ENCODE data around the gene HOXD12. TPM values are rescaled to one million over a fixed set of nuclear protein-coding genes. Genes with fewer than 3 reads are reported as not detected.

Gene HOXD12
- total RNA-seq, 1 donor from 2014 or later: not detected

- no peak overlapping the region for H3K27ac Mint-ChIP-seq
- no peaks in the 10 kb centered on the region for H3K4me1 Mint-ChIP-seq (ENCODE audit: unreplicated experiment)
- no peak for TF ChIP-seq CTCF (conservative IDR thresholded peaks at IDR 0.05)
- no peaks in the 10 kb centered on the region for H3K36me3 Mint-ChIP-seq
- no peaks in the 10 kb centered on the region for H3K9me3 Mint-ChIP-seq
- no peak for DNase-seq (ENCODE audit: extremely low spot score, unreplicated experiment)
- peak overlapping the region; percentile 63 for H3K4me3 Mint-ChIP-seq
- H3K27me3 Mint-ChIP-seq: peaks cover 97% of the 10 kb centered on the region
These were observed 31.8 kb upstream of the HOXD12 start for GRCh38 chr2:176067589-176068418.

GRCh38 chr2:176068419-176068832 is 31.2 kb upstream of the HOXD12 start:
- H3K4me3 Mint-ChIP-seq: peak overlapping the region; percentile 21
- no peaks in the 10 kb centered on the region for H3K36me3 Mint-ChIP-seq
- no peak overlapping the region for H3K27ac Mint-ChIP-seq
- DNase-seq (ENCODE audit: extremely low spot score, unreplicated experiment): no peak
- H3K9me3 Mint-ChIP-seq: no peaks in the 10 kb centered on the region
- H3K27me3 Mint-ChIP-seq: peaks cover 98% of the 10 kb centered on the region
- no peaks in the 10 kb centered on the region for H3K4me1 Mint-ChIP-seq (ENCODE audit: unreplicated experiment)
- no peak for TF ChIP-seq CTCF (conservative IDR thresholded peaks at IDR 0.05)

GRCh38 chr2:176071330-176072291 is 28.0 kb upstream of the HOXD12 start:
- H3K9me3 Mint-ChIP-seq: no peaks in the 10 kb centered on the region
- H3K4me1 Mint-ChIP-seq (ENCODE audit: unreplicated experiment): no peaks in the 10 kb centered on the region
- peaks cover 100% of the 10 kb centered on the region for H3K27me3 Mint-ChIP-seq

GRCh38 chr2:176072292-176072669 is 27.3 kb upstream of the HOXD12 start:
- peaks cover 100% of the 10 kb centered on the region for H3K27me3 Mint-ChIP-seq
- no peak overlapping the region for H3K27ac Mint-ChIP-seq
- H3K9me3 Mint-ChIP-seq: no peaks in the 10 kb centered on the region
- no peak overlapping the region for H3K4me3 Mint-ChIP-seq
- TF ChIP-seq CTCF (conservative IDR thresholded peaks at IDR 0.05): no peak
- H3K36me3 Mint-ChIP-seq: no peaks in the 10 kb centered on the region
- H3K4me1 Mint-ChIP-seq (ENCODE audit: unreplicated experiment): no peaks in the 10 kb centered on the region
- DNase-seq (ENCODE audit: extremely low spot score, unreplicated experiment): no peak

More at GRCh38 chr2:176071330-176072291, 28.0 kb upstream of the HOXD12 start:
- Mint-ChIP-seq H3K4me3 (no peak overlapping the region), H3K27ac (no peak overlapping the region), H3K36me3 (no peaks in the 10 kb centered on the region)
- DNase-seq (ENCODE audit: extremely low spot score, unreplicated experiment): no peak
- no peak for TF ChIP-seq CTCF (conservative IDR thresholded peaks at IDR 0.05)

GRCh38 chr2:176072951-176073904 is 26.4 kb upstream of the HOXD12 start:
- Mint-ChIP-seq H3K9me3 (no peaks in the 10 kb centered on the region), H3K27ac (no peak overlapping the region), H3K4me1 (ENCODE audit: unreplicated experiment) (no peaks in the 10 kb centered on the region), H3K36me3 (no peaks in the 10 kb centered on the region), H3K4me3 (no peak overlapping the region), H3K27me3 (peaks cover 97% of the 10 kb centered on the region)
- DNase-seq (ENCODE audit: extremely low spot score, unreplicated experiment): peak; percentile 66
- TF ChIP-seq CTCF (conservative IDR thresholded peaks at IDR 0.05): peak; percentile 20

Data from type B pancreatic cell (in vitro differentiated cells).